OCI-LY1 (cell line): ENCODE results near the gene ANP32E.

Experiments
- EZH2 ChIP-seq: fragments of 200-600 bp; sonication (generic), shearing (Covaris generic); IDR thresholded peaks from 2 replicates; pipeline ENCODE4 v1.8.0; 2017; ENCODE audit warnings: borderline replicate concordance, mixed run types, mild to moderate bottlenecking, antibody characterized with exemption, low read length, moderate library complexity, mixed read lengths
- TF ChIP-seq, protein P1 (sequence below): fragments of 200-600 bp; sonication (generic), shearing (Covaris generic); IDR thresholded peaks from 2 replicates; pipeline ENCODE4 v1.5.1; 2017; ENCODE audit warnings: mild to moderate bottlenecking, antibody characterized with exemption, low read length, moderate library complexity, mixed read lengths

DNA sequence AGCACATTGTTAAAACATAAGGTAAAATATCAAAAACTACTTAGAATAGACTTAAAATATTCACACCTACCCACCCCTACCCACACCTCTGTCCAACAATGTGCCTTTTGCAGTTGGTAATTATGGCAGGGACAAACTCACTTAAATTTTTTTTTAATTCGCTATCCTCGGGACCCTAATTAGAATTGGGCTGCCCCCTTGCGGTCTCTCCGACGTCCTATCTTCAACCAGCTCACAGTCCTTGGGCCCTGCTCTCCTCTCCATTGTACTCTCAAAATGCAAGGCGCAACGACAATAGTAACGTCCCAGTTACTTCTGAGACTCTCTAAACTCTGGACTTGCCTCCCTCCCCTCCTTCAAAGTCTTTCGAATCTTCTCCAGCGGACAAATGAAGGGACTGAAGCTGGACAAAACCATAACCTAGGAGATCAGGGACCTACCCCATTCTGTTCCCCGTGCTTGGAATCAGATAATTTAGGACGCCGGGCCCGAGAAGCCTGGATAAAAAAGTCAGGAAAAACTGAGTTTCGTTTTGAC lies 45.4 kb upstream of the ANP32E start:
- TF ChIP-seq, protein P1, sequence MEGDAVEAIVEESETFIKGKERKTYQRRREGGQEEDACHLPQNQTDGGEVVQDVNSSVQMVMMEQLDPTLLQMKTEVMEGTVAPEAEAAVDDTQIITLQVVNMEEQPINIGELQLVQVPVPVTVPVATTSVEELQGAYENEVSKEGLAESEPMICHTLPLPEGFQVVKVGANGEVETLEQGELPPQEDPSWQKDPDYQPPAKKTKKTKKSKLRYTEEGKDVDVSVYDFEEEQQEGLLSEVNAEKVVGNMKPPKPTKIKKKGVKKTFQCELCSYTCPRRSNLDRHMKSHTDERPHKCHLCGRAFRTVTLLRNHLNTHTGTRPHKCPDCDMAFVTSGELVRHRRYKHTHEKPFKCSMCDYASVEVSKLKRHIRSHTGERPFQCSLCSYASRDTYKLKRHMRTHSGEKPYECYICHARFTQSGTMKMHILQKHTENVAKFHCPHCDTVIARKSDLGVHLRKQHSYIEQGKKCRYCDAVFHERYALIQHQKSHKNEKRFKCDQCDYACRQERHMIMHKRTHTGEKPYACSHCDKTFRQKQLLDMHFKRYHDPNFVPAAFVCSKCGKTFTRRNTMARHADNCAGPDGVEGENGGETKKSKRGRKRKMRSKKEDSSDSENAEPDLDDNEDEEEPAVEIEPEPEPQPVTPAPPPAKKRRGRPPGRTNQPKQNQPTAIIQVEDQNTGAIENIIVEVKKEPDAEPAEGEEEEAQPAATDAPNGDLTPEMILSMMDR, result peak; percentile 77
- no peak for TF ChIP-seq EZH2
